AG04449 (cell line): ENCODE results near the gene INTS1.
"Not testable (repeated sequence)": the region's sequence is repeated elsewhere in the genome, so short reads cannot be mapped to it uniquely, and the experiment has no call there.

Experiments used
- CTCF ChIA-PET: fragments of 350-600 bp; formaldehyde crosslinking; extraction: SDS; loops from one replicate; lab custom pipeline; 2021; ENCODE audit warnings: antibody characterized with exemption; lab: Yijun Ruan, JAX
- POLR2A ChIA-PET: fragments of 400-600, 350-600 bp; formaldehyde crosslinking; extraction: SDS; loops from one replicate; lab custom pipeline; 2020; ENCODE audit warnings: antibody characterized with exemption, inconsistent platforms; lab: Yijun Ruan, JAX
- DNase-seq: peaks from one replicate; pipeline ENCODE4 v3.0.0-alpha.2; 2010; ENCODE audit warnings: low read depth, low spot score
- H3K4me3 ChIP-seq: 2 replicates; pipeline ENCODE4 v1.5.1; 2011; ENCODE audit warnings: low read depth, mild to moderate bottlenecking, control low read depth, low read length
- CTCF ChIP-seq: IDR thresholded peaks from one replicate; pipeline ENCODE4 v1.5.1; 2011; ENCODE audit warnings: mild to moderate bottlenecking, moderate library complexity, low read length, control low read depth, inconsistent platforms; ENCODE audit not compliant: insufficient read depth; ENCODE audit errors: missing control alignments

INTS1 gene

GRCh38 chr7:1444214-1444924 is 59.8 kb downstream of the INTS1 start:
- TF ChIP-seq CTCF, result no peak
- no peak for DNase-seq
- CTCF ChIA-PET, result interaction anchor here (1.2 to 3.1 kb wide), 2 partner anchors 11 to 219 kb away, joined by 4 to 20 read pairs; no protein-coding TSS in a partner anchor
- H3K4me3 ChIP-seq, result no peak overlapping the region
- POLR2A ChIA-PET, result no interaction called here

GRCh38 chr7:1443587-1444200 is 60.5 kb downstream of the INTS1 start:
- CTCF ChIA-PET, result interaction anchor here (1.2 to 3.1 kb wide), 2 partner anchors 10 to 218 kb away, joined by 4 to 20 read pairs; no protein-coding TSS in a partner anchor
- H3K4me3 ChIP-seq, POLR2A ChIA-PET, DNase-seq: not testable (repeated sequence)

- H3K4me3 ChIP-seq, result no peak overlapping the region
- no peak for TF ChIP-seq CTCF
- no peak for DNase-seq
- CTCF ChIA-PET, result interaction anchor here (1.2 to 3.1 kb wide), 4 partner anchors 9 to 217 kb away, joined by 3 to 21 read pairs (median 12); no protein-coding TSS in a partner anchor
- POLR2A ChIA-PET, result no interaction called here
These were observed 61.6 kb downstream of the INTS1 start for GRCh38 chr7:1442355-1443124.

GRCh38 chr7:1441615-1442354 is 62.4 kb downstream of the INTS1 start:
- no peak for TF ChIP-seq CTCF
- no peak for DNase-seq
- CTCF ChIA-PET, result interaction anchor here (1.2 to 2.0 kb wide), 2 partner anchors 9 to 11 kb away, joined by 3 to 21 read pairs; no protein-coding TSS in a partner anchor
- no peak overlapping the region for H3K4me3 ChIP-seq
- POLR2A ChIA-PET, result no interaction called here

GRCh38 chr7:1440620-1441019 is 63.6 kb downstream of the INTS1 start:
- no peak for TF ChIP-seq CTCF
- POLR2A ChIA-PET, result no interaction called here
- CTCF ChIA-PET, result interaction anchor here (1.2 to 3.1 kb wide), 3 partner anchors 8 to 215 kb away, joined by 3 to 21 read pairs (median 17); no protein-coding TSS in a partner anchor
- no peak overlapping the region for H3K4me3 ChIP-seq
- no peak for DNase-seq
